Neural crest cell (in vitro differentiated cells): ENCODE measurements around the gene ZP1. TPM values are rescaled to one million over a fixed set of nuclear protein-coding genes. Genes with fewer than 3 reads are reported as not detected.

ENCODE experiments used
- DNase-seq: peaks from one replicate; pipeline ENCODE4 v3.0.0; 2021; ENCODE audit warnings: low read depth, mixed read lengths, low spot score
- H3K27ac Mint-ChIP-seq: one replicate; pipeline ENCODE4 v1.8.0; 2021; ENCODE audit warnings: mild to moderate bottlenecking, mixed read lengths; ENCODE audit not compliant: unreplicated experiment
- H3K27me3 Mint-ChIP-seq: 2 replicates; pipeline ENCODE4 v1.8.0; 2021; ENCODE audit warnings: low read depth, mild to moderate bottlenecking, mixed read lengths
- H3K36me3 Mint-ChIP-seq: 2 replicates; pipeline ENCODE4 v1.8.0; 2021; ENCODE audit warnings: low read depth, mild to moderate bottlenecking, mixed read lengths
- H3K4me1 Mint-ChIP-seq: 2 replicates; pipeline ENCODE4 v1.8.0; 2021; ENCODE audit warnings: mixed read lengths
- H3K4me3 Mint-ChIP-seq: one replicate; pipeline ENCODE4 v1.8.0; 2021; ENCODE audit warnings: mild to moderate bottlenecking, mixed read lengths
- H3K9me3 Mint-ChIP-seq: 2 replicates; pipeline ENCODE4 v1.8.0; 2021; ENCODE audit warnings: mixed read lengths
- total RNA-seq: library from RNA; stranded (reverse); gene quantifications from 2 replicates; pipeline ENCODE4 v1.2.1, GENCODE V29; 2021
- TF ChIP-seq, protein P1 (sequence below): fragments of 200-600 bp; sonication (generic); conservative IDR thresholded peaks from 2 replicates; pipeline ENCODE4 v1.5.0; 2021; ENCODE audit warnings: antibody characterized with exemption, mild to moderate bottlenecking

ZP1 gene
- total RNA-seq, 1 donor from 2014 or later, result not detected

DNA sequence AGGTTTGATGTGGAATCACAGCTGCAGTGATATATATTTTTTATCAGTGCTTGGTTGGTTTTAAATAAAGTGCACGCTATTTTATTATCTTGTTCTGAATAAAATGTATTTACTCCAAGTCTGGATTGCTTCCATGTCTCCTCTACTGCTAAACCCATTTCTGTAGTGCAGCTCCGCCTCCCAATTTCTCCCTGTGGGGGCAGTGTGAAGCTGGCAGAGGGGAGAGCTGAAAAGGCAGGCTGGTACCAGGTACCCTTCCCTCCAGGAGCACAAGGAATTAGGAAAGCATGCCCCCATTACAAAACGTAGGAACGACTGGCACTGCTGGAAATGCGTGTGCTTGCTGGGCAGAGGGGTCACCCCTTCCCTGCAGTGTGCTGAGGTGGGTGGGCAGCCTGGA, 56.0 kb downstream of the ZP1 start:
- peak overlapping the region; percentile 83 for H3K4me3 Mint-ChIP-seq
- TF ChIP-seq, protein P1, sequence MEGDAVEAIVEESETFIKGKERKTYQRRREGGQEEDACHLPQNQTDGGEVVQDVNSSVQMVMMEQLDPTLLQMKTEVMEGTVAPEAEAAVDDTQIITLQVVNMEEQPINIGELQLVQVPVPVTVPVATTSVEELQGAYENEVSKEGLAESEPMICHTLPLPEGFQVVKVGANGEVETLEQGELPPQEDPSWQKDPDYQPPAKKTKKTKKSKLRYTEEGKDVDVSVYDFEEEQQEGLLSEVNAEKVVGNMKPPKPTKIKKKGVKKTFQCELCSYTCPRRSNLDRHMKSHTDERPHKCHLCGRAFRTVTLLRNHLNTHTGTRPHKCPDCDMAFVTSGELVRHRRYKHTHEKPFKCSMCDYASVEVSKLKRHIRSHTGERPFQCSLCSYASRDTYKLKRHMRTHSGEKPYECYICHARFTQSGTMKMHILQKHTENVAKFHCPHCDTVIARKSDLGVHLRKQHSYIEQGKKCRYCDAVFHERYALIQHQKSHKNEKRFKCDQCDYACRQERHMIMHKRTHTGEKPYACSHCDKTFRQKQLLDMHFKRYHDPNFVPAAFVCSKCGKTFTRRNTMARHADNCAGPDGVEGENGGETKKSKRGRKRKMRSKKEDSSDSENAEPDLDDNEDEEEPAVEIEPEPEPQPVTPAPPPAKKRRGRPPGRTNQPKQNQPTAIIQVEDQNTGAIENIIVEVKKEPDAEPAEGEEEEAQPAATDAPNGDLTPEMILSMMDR, result no peak
- no peak for DNase-seq
- peaks cover 28% of the 10 kb centered on the region for H3K4me1 Mint-ChIP-seq
- no peak overlapping the region for H3K27ac Mint-ChIP-seq
- peaks cover 14% of the 10 kb centered on the region for H3K36me3 Mint-ChIP-seq
- H3K9me3 Mint-ChIP-seq, result no peaks in the 10 kb centered on the region
- H3K27me3 Mint-ChIP-seq, result no peaks in the 10 kb centered on the region

- Mint-ChIP-seq H3K9me3 (no peaks in the 10 kb centered on the region), H3K36me3 (peaks cover 14% of the 10 kb centered on the region), H3K27ac (no peak overlapping the region), H3K4me1 (peaks cover 28% of the 10 kb centered on the region), H3K27me3 (no peaks in the 10 kb centered on the region), H3K4me3 (peak overlapping the region; percentile 95)
- TF ChIP-seq, protein P1, result no peak
- no peak for DNase-seq
These were observed 56.4 kb downstream of the ZP1 start for GRCh38 chr11:60923800-60924109.

DNA sequence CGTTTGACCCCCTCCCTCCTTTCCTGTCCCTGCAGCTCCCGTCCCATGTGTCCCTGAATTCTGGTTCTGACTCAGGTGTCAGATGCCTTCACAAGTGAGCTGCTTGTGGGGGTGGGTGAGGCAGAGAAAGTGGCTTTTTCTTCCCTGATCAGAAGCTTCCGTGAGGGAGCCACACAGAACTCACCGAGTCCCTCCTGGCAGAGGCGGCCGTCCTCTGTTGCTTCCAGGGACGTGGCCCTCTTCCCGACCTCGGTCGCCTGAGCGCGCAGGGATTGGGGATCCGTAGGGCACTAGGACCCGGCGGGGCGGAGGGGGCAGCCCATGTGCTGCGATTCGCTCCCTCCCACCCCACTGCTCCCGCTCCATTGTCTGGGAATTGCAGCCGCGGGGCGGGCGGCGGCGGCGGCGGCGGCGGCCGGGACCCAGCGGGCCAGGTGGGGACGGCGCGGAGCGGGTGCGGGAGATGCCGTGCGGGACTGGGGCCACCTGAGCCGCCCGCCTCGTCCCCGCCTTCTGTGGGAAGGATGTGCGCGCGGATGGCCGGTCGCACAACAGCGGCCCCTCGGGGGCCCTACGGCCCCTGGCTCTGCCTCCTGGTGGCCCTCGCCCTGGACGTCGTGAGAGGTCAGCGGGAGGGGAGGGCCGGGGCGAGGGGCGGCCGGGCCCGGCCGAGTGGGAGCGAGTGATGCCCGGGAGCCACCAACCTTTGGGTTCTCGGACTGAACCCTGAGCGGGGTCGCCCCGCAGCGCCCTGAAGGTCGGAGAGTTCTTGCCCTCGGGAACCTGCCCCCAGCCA, 57.0 kb downstream of the ZP1 start, which contains the start of gene TMEM132A:
TMEM132A (plus strand) TSS at position 351 of the 796 bp plus-strand sequence; CDS start at position 525, 174 bp downstream.
- H3K27ac Mint-ChIP-seq, result no peak within 1 kb of the TSS
- peaks cover 14% of the 10 kb centered on the region for H3K36me3 Mint-ChIP-seq
- DNase-seq, result peak; percentile 69
- H3K4me1 Mint-ChIP-seq, result peaks cover 28% of the 10 kb centered on the region
- H3K27me3 Mint-ChIP-seq, result no peaks in the 10 kb centered on the region
- H3K4me3 Mint-ChIP-seq, result peak within 1 kb of the TSS; percentile 95
- no peaks in the 10 kb centered on the region for H3K9me3 Mint-ChIP-seq
- TF ChIP-seq, protein P1, result no peak

Other genes starting within 250 kb of the ZP1 start
- not detected in 2 replicates for gene MS4A8, start 167.9 kb upstream of the ZP1 start, total RNA-seq
- not detected in 2 replicates for gene MS4A18, start 142.8 kb upstream of the ZP1 start, total RNA-seq
- not detected in 2 replicates for gene MS4A15, start 110.7 kb upstream of the ZP1 start, total RNA-seq
- gene MS4A10, start 82.2 kb upstream of the ZP1 start, total RNA-seq, result not detected in 2 replicates
- 41.6 and 44.3 TPM in 2 replicates for gene CCDC86, start 25.4 kb upstream of the ZP1 start, total RNA-seq
- gene PTGDR2, start 11.6 kb upstream of the ZP1 start, total RNA-seq, result 0.16 and 0.32 TPM in 2 replicates
- gene PRPF19, start 39.0 kb downstream of the ZP1 start, total RNA-seq, result 183 and 189 TPM in 2 replicates
- 64.4 and 65.6 TPM in 2 replicates for gene TMEM109, start 46.6 kb downstream of the ZP1 start, total RNA-seq
- gene TMEM132A, start 56.9 kb downstream of the ZP1 start, total RNA-seq, result 195 and 216 TPM in 2 replicates
- gene SLC15A3, start 84.6 kb downstream of the ZP1 start, total RNA-seq, result 7.4 and 10.4 TPM in 2 replicates
- 0.30 and 0.39 TPM in 2 replicates for gene CD6, start 104.1 kb downstream of the ZP1 start, total RNA-seq
- gene CD5, start 234.9 kb downstream of the ZP1 start, total RNA-seq, result not detected in 2 replicates